SJSA1 (cell line): ENCODE results near the gene TMEM130. TPM values are rescaled to one million over a fixed set of nuclear protein-coding genes. Genes with fewer than 3 reads are reported as not detected.
A peak's percentile ranks its signal among the peaks of the same experiment; 100 is the strongest.

ENCODE experiments used
- DNase-seq, 2 experiments: peaks; one replicate each; pipeline ENCODE4 v3.0.0-alpha.2; 2015 to 2020; ENCODE audit warnings: low spot score in 2 of 2, low read depth in 1 of 2
- H3K27ac ChIP-seq: fragments of 250-450 bp; sonication (Bioruptor Pico); 2 replicates; pipeline ENCODE4 v1.5.1; 2020; ENCODE audit warnings: mild to moderate bottlenecking, moderate library complexity
- H3K27me3 ChIP-seq: fragments of 250-450 bp; sonication (Bioruptor Pico); replicated peaks from 2 replicates; pipeline ENCODE4 v1.5.1; 2020; ENCODE audit warnings: mild to moderate bottlenecking, moderate library complexity
- H3K36me3 ChIP-seq: fragments of 250-450 bp; sonication (Bioruptor Pico); 2 replicates; pipeline ENCODE4 v1.5.1; 2020; ENCODE audit warnings: mild to moderate bottlenecking
- H3K4me1 ChIP-seq: fragments of 250-450 bp; sonication (Bioruptor Pico); replicated peaks from 2 replicates; pipeline ENCODE4 v1.6.1; 2021; ENCODE audit warnings: mild to moderate bottlenecking
- H3K4me3 ChIP-seq: fragments of 250-450 bp; sonication (Bioruptor Pico); 2 replicates; pipeline ENCODE4 v1.5.1; 2020; ENCODE audit warnings: mild to moderate bottlenecking
- H3K9me3 ChIP-seq: fragments of 250-450 bp; sonication (Bioruptor Pico); replicated peaks from 2 replicates; pipeline ENCODE4 v1.5.1; 2020; ENCODE audit warnings: mild to moderate bottlenecking
- total RNA-seq: library from RNA; depleted of rRNA; stranded (reverse); fragments of >200 nt; shearing (Covaris generic); gene quantifications from 2 replicates; pipeline ENCODE4 v1.2.3, GENCODE V29; 2014

Gene TMEM130
- total RNA-seq, 1 experiment from 2014 or later, result 1.1 TPM

DNA sequence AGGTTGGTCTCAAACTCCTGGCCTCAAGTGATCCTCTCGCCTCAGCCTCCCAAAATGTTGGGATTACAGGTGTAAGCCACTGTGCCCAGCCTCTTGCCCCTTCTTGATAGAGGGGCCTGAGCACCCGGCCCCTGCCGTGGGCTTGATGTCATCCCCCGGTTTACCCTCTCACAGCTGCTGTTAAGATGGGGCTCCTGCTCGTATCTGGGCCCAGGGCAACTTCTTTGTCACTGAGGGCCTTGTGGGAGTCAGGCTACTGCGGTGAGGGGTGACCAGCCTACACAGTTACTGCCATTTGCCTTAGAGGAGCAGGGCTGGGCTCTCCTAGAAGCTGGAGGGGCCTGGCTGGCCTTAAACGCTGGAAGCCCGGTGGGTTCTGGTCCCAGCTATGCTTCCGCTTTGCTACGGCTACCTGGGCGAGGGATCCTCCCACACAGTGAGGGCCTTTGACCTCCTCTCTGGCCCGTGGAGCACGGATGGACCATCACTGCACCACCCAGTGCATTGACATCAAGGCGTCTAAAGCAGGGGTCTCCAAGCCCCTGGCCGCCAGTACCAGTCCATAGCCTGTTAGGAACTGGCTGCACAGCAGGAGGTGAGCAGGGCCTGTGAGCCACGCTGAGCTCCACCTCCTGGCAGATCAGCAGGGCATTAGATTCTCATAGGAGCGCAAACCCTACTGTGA is 1.1 kb upstream of the TMEM130 start:
- H3K27ac ChIP-seq, result no peak overlapping the region
- no peak for DNase-seq
- peaks cover 16% of the 10 kb centered on the region for H3K4me1 ChIP-seq
- H3K4me3 ChIP-seq, result no peak overlapping the region
- no peaks in the 10 kb centered on the region for H3K27me3 ChIP-seq
- no peaks in the 10 kb centered on the region for H3K36me3 ChIP-seq
- H3K9me3 ChIP-seq, result no peaks in the 10 kb centered on the region; the same call in 1 of the 2 replicates

DNA sequence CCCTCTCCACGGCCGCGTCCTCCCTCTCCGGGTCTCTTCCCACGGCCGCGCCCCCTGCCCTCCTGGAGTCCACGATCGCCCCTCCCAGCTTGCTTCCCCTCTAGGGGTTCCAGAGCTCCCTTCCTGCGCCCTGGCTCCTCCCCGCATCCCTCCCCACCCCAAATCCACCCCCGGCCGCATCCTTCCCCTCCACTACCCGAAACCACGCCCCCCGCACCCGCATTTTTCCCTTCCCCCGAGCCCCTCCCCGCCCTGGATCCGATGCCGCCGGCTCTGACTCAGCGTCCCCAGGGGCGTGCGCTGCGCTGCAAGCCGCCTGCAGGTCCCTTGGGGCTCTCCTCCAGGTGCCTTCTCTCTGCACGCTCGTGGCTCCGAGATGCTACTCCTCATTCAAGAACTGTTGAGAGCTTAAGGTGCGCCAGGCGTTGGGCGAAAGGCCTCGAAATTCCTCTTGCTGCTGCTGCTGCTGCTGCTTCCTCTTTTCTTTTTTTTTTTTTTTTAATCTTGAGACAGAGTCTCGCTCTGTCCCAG is 372 bp upstream of the TMEM130 start:
- Histone ChIP-seq H3K36me3 (no peaks in the 10 kb centered on the region), H3K27me3 (no peaks in the 10 kb centered on the region), H3K27ac (no peak overlapping the region), H3K4me3 (peak overlapping the region; percentile 43), H3K9me3 (no peaks in the 10 kb centered on the region; the same call in 1 of the 2 replicates), H3K4me1 (peaks cover 24% of the 10 kb centered on the region)
- DNase-seq, result peak; percentile 33 to 82

GRCh38 chr7:98869027-98869596 is 702 bp downstream of the TMEM130 start:
- DNase-seq, result no peak
- Histone ChIP-seq H3K4me3 (no peak overlapping the region), H3K9me3 (no peaks in the 10 kb centered on the region; the same call in 1 of the 2 replicates), H3K27ac (no peak overlapping the region), H3K27me3 (no peaks in the 10 kb centered on the region), H3K36me3 (no peaks in the 10 kb centered on the region), H3K4me1 (peaks cover 35% of the 10 kb centered on the region)

GRCh38 chr7:98868450-98868849 is 1.4 kb downstream of the TMEM130 start:
- Histone ChIP-seq H3K36me3 (no peaks in the 10 kb centered on the region), H3K27ac (no peak overlapping the region), H3K4me1 (peaks cover 37% of the 10 kb centered on the region), H3K27me3 (no peaks in the 10 kb centered on the region), H3K9me3 (no peaks in the 10 kb centered on the region; the same call in 1 of the 2 replicates), H3K4me3 (no peak overlapping the region)
- no peak for DNase-seq

GRCh38 chr7:98866765-98867164 is 3.0 kb downstream of the TMEM130 start:
- Histone ChIP-seq H3K27ac (no peak overlapping the region), H3K36me3 (no peaks in the 10 kb centered on the region), H3K4me3 (no peak overlapping the region), H3K4me1 (peaks cover 37% of the 10 kb centered on the region), H3K9me3 (no peaks in the 10 kb centered on the region; the same call in 1 of the 2 replicates), H3K27me3 (no peaks in the 10 kb centered on the region)
- no peak for DNase-seq

DNA sequence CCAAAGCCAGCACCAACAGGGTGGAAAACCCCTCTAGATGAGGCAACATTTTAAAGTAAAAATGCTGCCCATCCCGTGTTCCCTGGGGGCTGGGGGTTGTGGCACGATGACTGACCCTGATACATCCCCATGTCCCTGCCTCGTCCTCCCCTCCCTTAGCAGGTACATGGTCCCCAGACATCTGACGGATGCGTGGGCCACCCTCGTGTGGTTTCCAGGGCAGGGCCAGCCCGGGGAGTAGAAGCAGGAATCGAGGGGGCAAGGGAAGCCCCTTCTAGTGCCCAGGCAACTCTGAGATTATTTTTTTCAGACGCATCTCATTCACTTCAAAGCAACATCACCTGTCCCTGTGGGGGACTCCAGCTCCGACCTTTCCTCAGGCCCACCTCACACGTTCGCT is 3.5 kb downstream of the TMEM130 start:
- DNase-seq, result no peak
- Histone ChIP-seq H3K4me3 (no peak overlapping the region), H3K9me3 (no peaks in the 10 kb centered on the region; the same call in 1 of the 2 replicates), H3K4me1 (peaks cover 37% of the 10 kb centered on the region), H3K36me3 (no peaks in the 10 kb centered on the region), H3K27me3 (no peaks in the 10 kb centered on the region), H3K27ac (no peak overlapping the region)

GRCh38 chr7:98864731-98865453 is 4.9 kb downstream of the TMEM130 start:
- Histone ChIP-seq H3K36me3 (no peaks in the 10 kb centered on the region), H3K27ac (peak overlapping the region; percentile 69), H3K4me1 (peaks cover 30% of the 10 kb centered on the region), H3K4me3 (no peak overlapping the region), H3K9me3 (no peaks in the 10 kb centered on the region; the same call in 1 of the 2 replicates), H3K27me3 (no peaks in the 10 kb centered on the region)
- DNase-seq, result peak; percentile 60 to 62

GRCh38 chr7:98863601-98864000 is 6.2 kb downstream of the TMEM130 start:
- no peak for DNase-seq
- Histone ChIP-seq H3K4me3 (no peak overlapping the region), H3K27me3 (no peaks in the 10 kb centered on the region), H3K9me3 (no peaks in the 10 kb centered on the region), H3K36me3 (no peaks in the 10 kb centered on the region), H3K4me1 (peaks cover 24% of the 10 kb centered on the region), H3K27ac (no peak overlapping the region)

DNA sequence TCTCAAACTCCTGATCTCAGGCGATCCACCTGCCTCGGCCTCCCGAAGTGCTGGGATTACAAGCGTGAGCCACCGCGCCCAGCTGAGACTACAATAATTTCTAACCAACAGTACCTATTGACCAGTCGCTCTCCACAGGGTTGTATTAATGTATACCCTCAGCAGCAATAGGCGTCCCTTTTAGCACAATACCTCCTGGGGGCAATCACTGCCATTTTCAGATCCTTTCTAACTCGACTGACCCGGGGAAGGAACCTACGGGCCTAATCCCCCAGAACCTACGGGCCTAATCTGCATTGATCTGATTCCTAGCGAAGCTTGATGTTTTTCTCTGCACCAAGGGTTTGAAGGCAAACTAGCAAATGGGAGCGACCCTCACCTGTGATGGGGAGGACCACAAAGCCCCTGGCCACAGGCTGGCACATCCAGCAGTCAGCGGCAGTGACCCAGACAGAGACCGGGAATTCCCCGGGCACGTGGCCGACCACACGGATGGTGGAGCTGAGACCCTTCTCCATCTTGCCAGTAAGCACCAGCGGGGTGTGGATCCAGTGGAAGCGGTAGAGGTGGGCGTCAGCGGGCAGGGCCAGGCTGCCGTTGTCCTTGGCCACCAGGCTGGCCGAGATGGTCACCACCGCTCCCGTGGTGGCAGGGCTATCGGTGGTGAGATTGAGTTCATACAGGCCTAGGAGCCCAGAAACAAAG is 6.9 kb downstream of the TMEM130 start:
- no peak overlapping the region for H3K27ac ChIP-seq
- no peaks in the 10 kb centered on the region for H3K27me3 ChIP-seq
- no peak for DNase-seq
- no peaks in the 10 kb centered on the region for H3K9me3 ChIP-seq
- H3K4me3 ChIP-seq, result no peak overlapping the region
- no peaks in the 10 kb centered on the region for H3K36me3 ChIP-seq
- H3K4me1 ChIP-seq, result peaks cover 24% of the 10 kb centered on the region

GRCh38 chr7:98862203-98862602 is 7.6 kb downstream of the TMEM130 start:
- Histone ChIP-seq H3K4me3 (no peak overlapping the region), H3K4me1 (peaks cover 24% of the 10 kb centered on the region), H3K9me3 (no peaks in the 10 kb centered on the region), H3K27ac (no peak overlapping the region), H3K27me3 (no peaks in the 10 kb centered on the region), H3K36me3 (no peaks in the 10 kb centered on the region)
- DNase-seq, result no peak

DNA sequence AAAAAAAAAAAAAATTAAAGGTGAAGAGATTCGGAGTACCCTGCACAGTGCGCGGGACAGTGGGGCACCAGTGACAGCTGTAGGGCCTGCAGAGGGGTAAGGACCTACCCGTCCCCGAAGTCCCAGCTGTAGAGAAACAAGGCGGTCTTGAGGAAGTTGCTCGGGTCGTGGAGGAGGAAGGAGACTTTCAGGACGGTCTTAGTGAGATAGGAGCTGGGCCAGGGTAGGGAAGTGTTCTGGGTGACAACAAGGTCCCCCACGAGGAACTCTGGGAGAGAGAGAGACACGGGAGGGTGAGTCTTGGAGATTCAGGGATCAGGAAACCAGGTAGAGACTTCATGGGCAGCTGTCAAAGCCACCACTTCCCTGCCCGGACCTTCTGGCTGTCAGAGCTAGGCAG is 9.7 kb downstream of the TMEM130 start:
- Histone ChIP-seq H3K9me3 (no peaks in the 10 kb centered on the region), H3K4me3 (no peak overlapping the region), H3K36me3 (no peaks in the 10 kb centered on the region), H3K4me1 (peaks cover 11% of the 10 kb centered on the region), H3K27ac (no peak overlapping the region), H3K27me3 (no peaks in the 10 kb centered on the region)
- DNase-seq, result no peak

DNA sequence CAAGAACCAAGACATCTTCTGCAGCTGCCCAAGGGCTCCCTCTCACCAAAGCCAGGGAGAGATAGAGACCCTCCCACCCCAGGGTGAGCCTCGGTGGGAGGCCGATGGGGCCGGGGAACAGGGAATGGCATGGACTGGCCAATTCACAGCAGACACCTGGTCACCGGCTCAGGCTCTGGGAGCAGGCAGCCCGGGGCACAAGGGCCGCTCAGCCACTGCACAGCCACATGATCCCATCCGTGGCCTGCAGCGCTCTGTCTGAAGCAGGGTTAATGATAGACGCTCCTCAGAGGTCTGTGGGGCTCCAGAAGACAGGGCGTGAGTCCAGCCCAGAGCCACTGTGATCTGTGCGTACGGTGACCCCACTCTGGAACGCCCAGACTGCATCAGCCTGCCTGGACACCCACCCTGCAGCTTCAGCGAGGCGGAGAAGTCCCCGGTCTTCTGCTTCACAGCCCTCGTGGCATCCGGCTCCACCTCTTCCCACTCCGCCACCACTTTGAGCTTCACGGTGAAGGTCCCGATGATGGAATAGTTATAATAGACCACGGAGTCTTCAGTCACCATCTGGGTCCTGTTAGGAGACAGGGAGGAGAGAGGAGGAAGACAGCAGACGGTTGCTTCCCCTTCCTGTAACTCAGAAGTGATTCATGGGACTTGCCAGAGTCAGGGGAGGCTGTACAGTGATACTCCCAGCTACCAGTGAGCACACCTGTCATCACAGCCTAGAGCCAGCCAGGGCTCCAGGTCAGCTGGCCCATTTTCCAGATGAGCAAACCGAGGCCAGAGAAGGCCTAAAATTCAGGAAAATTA is 14.0 kb downstream of the TMEM130 start:
- H3K4me3 ChIP-seq, result no peak overlapping the region
- no peaks in the 10 kb centered on the region for H3K27me3 ChIP-seq
- H3K9me3 ChIP-seq, result no peaks in the 10 kb centered on the region
- DNase-seq, result no peak
- no peak overlapping the region for H3K27ac ChIP-seq
- no peaks in the 10 kb centered on the region for H3K36me3 ChIP-seq
- peaks cover 25% of the 10 kb centered on the region for H3K4me1 ChIP-seq

DNA sequence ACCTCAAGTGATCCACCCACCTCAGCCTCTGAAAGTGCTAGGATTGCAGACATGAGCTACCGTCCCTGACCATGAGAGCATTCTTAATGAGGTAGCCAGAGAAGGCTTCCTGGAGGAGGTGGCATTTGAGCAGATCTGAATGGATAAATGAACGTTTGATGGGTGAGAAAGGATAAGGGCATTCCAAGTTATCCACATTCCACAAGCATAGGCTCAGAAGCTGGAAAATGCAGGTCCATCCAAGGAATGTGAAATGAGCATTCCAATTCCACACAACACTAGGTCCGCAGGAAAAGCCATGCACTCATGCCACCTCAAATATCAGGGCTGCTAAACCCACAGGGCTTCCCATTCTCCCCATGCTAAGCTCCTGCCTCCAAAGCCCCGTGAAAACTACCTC is 17.0 kb downstream of the TMEM130 start:
- Histone ChIP-seq H3K27me3 (no peaks in the 10 kb centered on the region), H3K4me1 (peaks cover 25% of the 10 kb centered on the region), H3K27ac (peak overlapping the region; percentile 54), H3K4me3 (no peak overlapping the region), H3K36me3 (no peaks in the 10 kb centered on the region), H3K9me3 (no peaks in the 10 kb centered on the region)
- peak; percentile 53 to 57 for DNase-seq
